Cardiac fibroblast (primary cell): ENCODE data around the gene NELFB.

Experiments used
- DNase-seq, 2 donors: peaks; one replicate each; pipeline versions ENCODE4 v3.0.0 to v3.0.0-alpha.2; 2010; ENCODE audit warnings: low read depth in 2 of 2
- H3K4me3 ChIP-seq, 2 donors: replicated peaks in 1 of 2; 1 replicate in 1 of 2; 2 replicates in 1 of 2; pipeline ENCODE4 v1.5.1; 2011; ENCODE audit warnings: low read depth in 2 of 2, low read length in 2 of 2, mild to moderate bottlenecking in 2 of 2, moderate library complexity in 1 of 2
- CTCF ChIP-seq: IDR thresholded peaks from one replicate; pipeline ENCODE4 v1.5.1; 2011; ENCODE audit warnings: low read depth, mild to moderate bottlenecking, low read length, inconsistent platforms

Gene NELFB

DNA sequence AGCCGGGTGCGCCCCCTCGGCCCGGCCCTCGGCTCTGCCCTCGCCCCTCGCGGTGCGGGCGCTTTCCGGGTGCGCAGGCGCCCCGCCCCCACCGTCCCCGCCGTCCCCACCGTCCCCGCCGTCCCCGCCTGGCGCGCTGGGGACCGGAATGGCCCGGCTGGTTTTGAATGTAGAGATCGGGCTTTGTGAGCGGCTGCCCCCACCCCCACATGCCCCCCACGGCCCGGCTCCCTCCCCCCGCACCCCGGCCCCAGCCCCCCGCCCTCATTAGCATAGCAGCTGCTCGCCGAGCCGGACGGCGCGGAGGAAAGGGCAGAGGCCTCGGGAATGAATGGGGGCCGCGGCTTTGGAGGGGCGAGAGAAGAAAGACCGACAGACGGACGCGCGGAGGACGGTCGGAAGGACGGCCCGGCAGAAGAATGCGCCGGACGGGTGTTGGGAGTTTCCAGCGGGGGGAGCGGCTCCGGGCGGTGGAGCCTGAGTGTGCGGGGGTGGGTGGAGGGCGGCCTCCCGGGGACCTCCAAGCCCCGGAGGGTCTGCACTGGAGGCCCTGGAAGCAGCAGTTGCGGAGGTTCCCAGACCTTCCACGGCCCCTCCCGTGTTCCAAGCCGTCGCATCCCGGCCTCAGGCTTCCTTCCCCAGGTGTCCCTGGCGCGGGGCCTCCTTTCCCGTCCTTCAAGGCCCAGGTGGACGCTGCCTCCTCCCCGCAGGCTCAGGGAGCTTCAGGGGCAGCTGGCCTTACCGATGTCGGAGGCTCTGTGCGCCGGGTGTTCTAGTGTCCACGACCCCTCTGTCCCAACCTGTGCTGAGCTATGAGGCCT lies 40.9 kb downstream of the NELFB start:
- peak overlapping the region; percentile 28 to 30 for H3K4me3 ChIP-seq
- DNase-seq, result no peak
- TF ChIP-seq CTCF, result no peak

- no peak for TF ChIP-seq CTCF
- peak overlapping the region; percentile 28 to 30 for H3K4me3 ChIP-seq
- peak; percentile 56 to 91 for DNase-seq
These were observed 41.8 kb downstream of the NELFB start for GRCh38 chr9:137296670-137297664.

DNA sequence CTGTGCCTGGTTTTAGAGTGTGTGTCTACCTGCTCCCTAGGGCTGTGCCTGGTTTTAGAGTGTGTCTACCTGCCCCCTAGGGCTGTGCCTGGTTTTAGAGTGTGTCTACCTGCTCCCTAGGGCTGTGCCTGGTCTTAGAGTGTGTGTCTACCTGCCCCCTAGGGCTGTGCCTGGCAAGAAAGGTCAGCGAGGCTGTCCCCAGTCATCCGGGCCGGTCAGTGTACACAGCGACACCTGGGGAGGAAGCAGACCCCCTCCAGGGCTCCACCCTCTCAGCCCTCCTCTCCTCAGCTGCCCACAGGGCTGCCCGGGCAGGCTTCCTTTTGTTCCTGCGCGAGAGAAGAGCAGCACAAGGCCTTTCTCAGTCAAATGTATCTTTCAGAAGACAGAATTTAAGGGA lies 42.8 kb downstream of the NELFB start:
- no peak for DNase-seq
- TF ChIP-seq CTCF, result no peak
- no peak overlapping the region for H3K4me3 ChIP-seq

GRCh38 chr9:137298401-137299202 lies 43.5 kb downstream of the NELFB start:
- TF ChIP-seq CTCF, result no peak
- no peak overlapping the region for H3K4me3 ChIP-seq
- DNase-seq, result peak in 1 of 2 donors; percentile 59

DNA sequence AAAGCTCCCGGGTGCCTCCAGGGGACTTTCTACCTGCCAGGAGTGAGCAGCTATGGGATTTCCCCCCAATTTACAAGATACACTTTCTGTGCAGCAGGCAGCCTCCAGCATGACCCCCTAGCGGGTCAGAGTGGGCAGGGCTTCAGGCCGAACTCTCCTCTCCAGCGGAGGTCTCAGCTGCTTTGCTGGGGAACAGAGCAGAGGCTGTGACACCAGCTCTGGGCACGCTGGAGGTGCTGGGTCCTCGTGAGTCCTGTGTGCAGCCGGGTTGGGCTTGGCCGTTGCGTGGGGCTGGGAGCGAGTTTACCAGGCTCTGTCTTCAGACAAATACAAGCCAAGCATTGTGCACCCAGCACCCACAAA lies 44.1 kb downstream of the NELFB start:
- no peak for DNase-seq
- no peak for TF ChIP-seq CTCF
- no peak overlapping the region for H3K4me3 ChIP-seq

GRCh38 chr9:137299938-137300337 lies 44.8 kb downstream of the NELFB start:
- H3K4me3 ChIP-seq, result no peak overlapping the region
- DNase-seq, result no peak

More at GRCh38 chr9:137299938-137300337, 44.8 kb downstream of the NELFB start:
- TF ChIP-seq CTCF, result no peak
